Tibial nerve (tissue), 4 donors: ENCODE data around the gene SLC29A4.
"Not testable (repeated sequence)": the region's sequence is repeated elsewhere in the genome, so short reads cannot be mapped to it uniquely, and the experiment has no call there.

Source experiments
- CTCF ChIP-seq, 5 experiments: fragments of 200-600 bp in 3 of 5; fragments of 450-650 bp in 2 of 5; sonication (generic) in 3 of 5; IDR thresholded peaks; one replicate each; pipeline ENCODE4 v1.5.1; 2016 to 2019; ENCODE audit warnings: antibody characterized with exemption in 5 of 5, mild to moderate bottlenecking in 3 of 5, moderate library complexity in 2 of 5
- EP300 ChIP-seq, 2 donors: sonication (generic); formaldehyde crosslinking; IDR thresholded peaks; one replicate each; pipeline ENCODE4 v1.6.1; 2017; ENCODE audit warnings: antibody characterized with exemption in 2 of 2, mild to moderate bottlenecking in 1 of 2
- POLR2A ChIP-seq, 2 donors: fragments of 450-650 bp; IDR thresholded peaks; one replicate each; pipeline ENCODE4 v1.6.1; 2017; ENCODE audit warnings: antibody characterized with exemption in 2 of 2, mild to moderate bottlenecking in 2 of 2, moderate library complexity in 2 of 2

DNA sequence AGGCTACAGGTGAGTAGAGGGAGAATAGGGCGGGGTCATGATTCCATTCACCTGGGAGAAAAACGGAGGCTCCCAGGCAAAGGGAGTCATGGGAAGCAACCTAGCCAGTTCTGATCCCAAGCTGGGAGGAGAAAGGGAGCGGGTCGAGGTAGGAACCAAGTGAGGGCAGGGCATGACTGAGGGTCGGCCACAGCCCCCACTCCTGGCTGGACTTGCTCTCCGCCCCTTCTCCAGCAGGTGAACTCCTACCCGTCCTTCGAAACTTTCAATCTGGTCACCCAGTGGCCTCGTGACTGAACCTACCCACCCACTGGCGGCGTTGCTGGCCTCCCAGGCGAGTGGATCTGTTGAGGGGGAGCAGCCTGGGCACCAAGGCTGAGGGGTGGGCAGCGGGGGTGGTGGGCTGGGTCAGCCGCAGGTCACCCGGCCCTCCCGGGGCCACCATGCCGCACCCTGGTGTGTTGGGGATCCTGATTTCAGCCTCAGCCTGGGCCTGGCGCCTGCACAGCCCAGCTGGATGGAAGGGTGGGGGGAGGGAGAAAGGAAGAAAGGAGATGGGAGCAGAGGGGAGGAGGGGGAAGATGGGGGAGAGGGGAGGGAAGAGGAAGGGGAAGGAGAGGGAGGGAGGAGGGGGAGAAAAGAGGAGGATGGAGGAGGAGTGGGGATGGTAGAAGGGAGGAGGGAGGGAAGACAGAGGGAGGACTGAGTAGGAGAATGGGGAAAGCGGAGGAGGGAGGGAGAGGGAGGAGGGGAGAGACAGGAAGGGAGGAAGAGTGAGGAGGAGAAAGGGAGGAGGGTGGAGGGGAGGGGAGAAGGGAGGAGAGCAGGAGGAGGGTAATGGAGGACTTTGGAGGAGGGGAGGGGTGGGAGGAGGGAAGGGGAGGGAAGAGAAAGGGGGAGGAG, 894 bp upstream of the SLC29A4 start:
- not testable (repeated sequence) for TF ChIP-seq CTCF, EP300, POLR2A (IDR thresholded peaks at IDR 0.05)
